Dendritic cell treated with granulocyte-macrophage colony-stimulating factor and Interleukin-4, amounts not matched to agents 40 ng/mL and 50 ng/mL, for 4 days (primary cell): ENCODE measurements around the gene ZFHX2.
A peak's percentile ranks its signal among the peaks of the same experiment; 100 is the strongest.
"Not testable (repeated sequence)": the region's sequence is repeated elsewhere in the genome, so short reads cannot be mapped to it uniquely, and the experiment has no call there.

ENCODE experiments used
- H3K27ac Mint-ChIP-seq: one replicate; pipeline ENCODE4 v1.8.0; 2022; ENCODE audit warnings: mild to moderate bottlenecking, mixed read lengths
- H3K27me3 Mint-ChIP-seq: one replicate; pipeline ENCODE4 v1.8.0; 2022; ENCODE audit warnings: mild to moderate bottlenecking, mixed read lengths
- H3K36me3 Mint-ChIP-seq: one replicate; pipeline ENCODE4 v1.8.0; 2022; ENCODE audit warnings: low read depth, mixed read lengths
- H3K4me1 Mint-ChIP-seq: one replicate; pipeline ENCODE4 v1.8.0; 2022; ENCODE audit warnings: low read depth, mixed read lengths
- H3K4me3 Mint-ChIP-seq: one replicate; pipeline ENCODE4 v1.8.0; 2022; ENCODE audit warnings: mild to moderate bottlenecking, moderate library complexity, mixed read lengths
- H3K9me3 Mint-ChIP-seq: one replicate; pipeline ENCODE4 v1.8.0; 2022; ENCODE audit warnings: mixed read lengths
- intact Hi-C: fragments of 100-400 bp; cut with micrococcal nuclease; formaldehyde crosslinking; loops from one replicate; pipeline ENCODE4 v1.15.0; 2022

Gene ZFHX2

DNA sequence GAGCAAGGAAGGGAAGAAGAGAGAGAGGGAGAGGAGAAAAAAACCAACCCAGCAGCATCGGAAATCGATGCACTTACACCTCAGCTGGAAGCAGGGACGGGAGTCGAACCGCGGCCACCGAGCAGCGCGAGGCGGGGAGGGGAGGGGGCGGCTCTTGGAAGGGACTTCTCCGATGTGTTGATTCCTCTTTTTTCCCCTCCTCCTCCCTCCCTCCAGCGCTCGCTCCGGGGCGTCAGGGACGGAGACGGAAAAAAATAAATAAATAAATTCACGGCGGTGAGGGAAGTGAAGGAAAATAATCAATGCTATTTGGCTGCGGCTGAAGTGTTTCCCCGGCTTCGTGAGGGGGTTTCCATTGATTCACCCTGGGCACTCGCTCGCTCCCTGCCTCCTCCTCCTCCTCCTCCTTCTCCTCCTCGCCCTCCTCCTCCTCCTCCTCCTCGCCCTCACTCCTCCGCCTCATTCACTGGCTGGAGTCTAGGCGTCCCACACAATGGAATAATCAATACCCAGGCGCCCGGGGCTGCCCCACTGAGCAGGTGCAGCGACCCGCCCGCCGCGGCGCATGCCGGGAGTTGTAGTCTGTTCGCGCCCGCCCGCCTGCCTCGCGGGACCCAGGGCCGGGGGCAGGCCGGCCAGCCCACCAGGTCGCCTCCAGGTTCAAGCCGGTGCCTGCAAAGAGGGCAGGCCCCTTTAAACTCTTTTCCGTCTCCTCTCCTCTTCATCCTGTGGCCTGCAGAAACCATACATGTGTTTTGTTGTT lies at the start of gene ZFHX2:
Gene ZFHX2, minus strand, starts transcription at position 500 of the 763 bp plus-strand sequence. CDS start 16,440 bp downstream, outside the sequence.
- Mint-ChIP-seq H3K4me1 (peaks cover 17% of the 10 kb centered on the region), H3K27me3 (no peaks in the 10 kb centered on the region), H3K4me3 (no peak within 1 kb of the TSS), H3K36me3 (peaks cover 8% of the 10 kb centered on the region), H3K9me3 (no peaks in the 10 kb centered on the region), H3K27ac (no peak within 1 kb of the TSS)
- intact Hi-C loops, result no loop called here

DNA sequence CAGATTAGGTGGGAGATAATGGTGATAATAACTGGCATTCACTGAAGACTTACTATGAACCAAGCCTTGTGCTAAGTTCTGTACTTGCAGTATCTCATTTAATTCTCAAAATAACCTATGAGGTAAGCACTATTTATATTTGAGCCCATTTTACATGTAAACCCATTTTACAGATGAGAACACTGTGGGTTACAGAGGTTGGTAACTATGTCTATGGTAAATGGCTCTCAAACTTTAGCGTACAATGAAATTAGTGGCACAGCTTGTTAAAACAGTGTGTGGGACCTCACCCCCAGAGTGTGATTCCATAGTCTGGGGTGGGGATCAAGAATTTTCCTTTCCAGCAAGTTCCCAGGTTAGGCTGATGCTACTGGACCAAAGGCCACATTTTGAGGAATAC lies 49.2 kb upstream of the ZFHX2 start:
- Mint-ChIP-seq H3K4me1 (peaks cover 3% of the 10 kb centered on the region), H3K9me3 (no peaks in the 10 kb centered on the region), H3K4me3 (no peak overlapping the region), H3K27ac (no peak overlapping the region), H3K27me3 (peaks cover 12% of the 10 kb centered on the region), H3K36me3 (no peaks in the 10 kb centered on the region)
- intact Hi-C loops, result no loop called here

DNA sequence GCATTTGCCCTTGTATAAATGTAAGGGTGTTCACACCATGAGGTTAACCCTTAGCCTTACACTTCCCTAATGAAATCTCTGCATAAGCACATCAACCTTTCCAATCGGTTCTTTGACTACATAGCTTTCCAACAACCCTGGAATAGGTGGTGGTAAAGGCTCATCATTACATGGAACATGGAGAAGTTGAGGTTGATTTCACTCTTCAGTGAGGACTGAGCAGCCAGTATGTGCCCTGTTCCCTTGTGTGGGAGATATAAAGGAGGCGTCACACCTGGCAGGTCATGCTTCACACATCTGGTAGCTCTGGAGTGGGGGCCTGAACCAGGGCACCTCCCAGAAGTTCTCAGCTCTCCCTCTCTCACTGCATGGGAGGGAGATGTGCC lies 48.8 kb upstream of the ZFHX2 start:
- Mint-ChIP-seq H3K27ac (no peak overlapping the region), H3K4me1 (no peaks in the 10 kb centered on the region), H3K36me3 (no peaks in the 10 kb centered on the region), H3K27me3 (peaks cover 13% of the 10 kb centered on the region), H3K4me3 (no peak overlapping the region), H3K9me3 (no peaks in the 10 kb centered on the region)
- intact Hi-C loops, result no loop called here

DNA sequence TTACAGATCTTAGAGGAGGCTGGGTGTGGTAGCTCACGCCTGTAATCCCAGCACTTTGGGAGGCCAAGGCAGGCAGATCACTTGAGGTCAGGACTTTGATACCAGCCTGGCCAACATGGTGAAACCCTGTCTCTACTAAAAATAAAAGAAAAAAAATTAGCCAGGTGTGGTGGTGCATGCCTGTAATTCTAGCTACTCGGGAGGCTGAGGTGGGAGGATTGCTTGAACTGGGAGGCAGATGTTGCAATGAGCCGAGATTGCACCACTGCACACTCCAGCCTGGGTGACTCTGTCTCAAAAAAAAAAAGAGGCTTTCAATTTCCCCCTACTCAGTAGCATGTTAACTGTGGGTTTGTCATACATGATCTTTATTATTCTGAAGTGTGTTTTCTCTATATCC lies 42.6 kb upstream of the ZFHX2 start:
- H3K36me3 Mint-ChIP-seq, H3K4me3 Mint-ChIP-seq, H3K27ac Mint-ChIP-seq, intact Hi-C loops, H3K4me1 Mint-ChIP-seq, H3K9me3 Mint-ChIP-seq: not testable (repeated sequence)
- peaks cover 14% of the 10 kb centered on the region for H3K27me3 Mint-ChIP-seq

DNA sequence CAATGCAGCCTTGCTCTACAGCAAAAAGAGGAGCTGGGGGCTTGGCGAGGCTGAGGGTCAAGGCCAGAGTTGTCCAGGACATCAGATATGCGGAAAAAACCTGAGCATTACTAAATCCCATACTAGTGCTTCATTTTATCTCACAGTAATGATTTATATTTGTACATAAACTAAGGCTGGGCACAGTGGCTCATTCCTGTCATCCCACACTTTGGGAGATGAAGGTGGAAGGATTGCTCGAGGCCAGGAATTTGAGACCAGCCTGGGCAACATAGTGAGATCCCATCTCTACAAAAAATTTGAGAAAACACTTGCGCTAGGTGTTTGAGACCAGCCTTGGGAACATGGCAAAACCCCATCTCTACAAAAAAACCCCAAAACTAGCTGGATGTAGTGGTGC lies 38.6 kb upstream of the ZFHX2 start:
- H3K4me3 Mint-ChIP-seq, result no peak overlapping the region
- intact Hi-C loops, result no loop called here
- H3K4me1 Mint-ChIP-seq, result peaks cover 13% of the 10 kb centered on the region
- H3K27ac Mint-ChIP-seq, result no peak overlapping the region
- no peaks in the 10 kb centered on the region for H3K36me3 Mint-ChIP-seq
- H3K27me3 Mint-ChIP-seq, result peaks cover 20% of the 10 kb centered on the region
- no peaks in the 10 kb centered on the region for H3K9me3 Mint-ChIP-seq

DNA sequence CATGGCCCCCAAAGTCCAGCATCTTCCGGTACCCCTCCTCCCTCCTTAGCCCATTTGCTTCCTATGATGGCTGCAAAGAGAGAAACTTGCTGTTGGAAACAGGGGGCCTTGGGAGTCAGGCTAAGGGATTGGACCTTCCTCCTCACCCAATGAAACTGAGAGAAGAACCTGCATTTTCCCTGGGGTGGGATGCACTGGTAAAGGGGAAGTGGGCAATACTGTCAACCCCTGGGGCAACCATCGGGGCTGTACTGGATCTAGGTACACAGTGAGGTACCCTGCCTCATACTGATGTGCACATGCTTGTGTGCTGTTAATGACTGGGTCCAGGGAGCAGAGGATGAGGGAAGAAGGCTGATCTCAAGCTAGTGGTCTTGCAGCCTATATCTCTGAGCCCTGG lies 38.0 kb upstream of the ZFHX2 start:
- H3K27me3 Mint-ChIP-seq, result peaks cover 22% of the 10 kb centered on the region

DNA sequence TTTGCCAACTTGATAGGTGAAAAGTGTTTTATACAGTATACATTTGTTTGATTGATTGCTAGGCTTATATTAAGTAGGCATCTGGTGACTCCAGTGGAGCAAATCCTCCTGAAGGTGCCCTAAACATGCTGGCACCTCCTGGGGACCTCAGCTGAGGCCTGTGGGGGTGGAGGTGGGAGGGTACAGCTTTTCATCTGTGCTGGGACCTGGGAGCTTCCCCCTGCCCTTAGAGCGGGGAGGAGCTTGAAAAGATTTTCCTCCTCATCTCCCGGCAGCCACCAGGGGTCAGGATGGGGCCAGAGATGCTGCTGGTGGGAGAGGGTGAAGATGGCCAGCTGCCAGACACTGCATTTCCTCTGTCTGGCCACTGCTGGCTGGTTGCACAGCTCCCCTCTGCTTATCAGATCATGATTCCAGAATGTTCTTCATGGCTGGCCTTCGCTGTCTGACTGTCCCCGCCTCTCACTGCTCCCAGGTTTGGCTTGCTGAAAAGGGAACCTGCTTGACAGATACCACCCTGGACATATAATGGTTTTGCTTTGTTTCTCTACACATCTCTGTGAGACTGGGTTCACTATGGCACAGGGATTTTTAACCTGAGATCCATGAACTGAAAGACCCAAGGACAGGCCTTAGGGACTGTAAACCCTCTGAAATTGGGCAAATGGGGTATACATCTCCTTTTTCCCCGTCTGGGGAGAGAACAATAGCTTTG lies 37.5 kb upstream of the ZFHX2 start:
- H3K36me3 Mint-ChIP-seq, result no peaks in the 10 kb centered on the region
- no peak overlapping the region for H3K4me3 Mint-ChIP-seq
- peaks cover 13% of the 10 kb centered on the region for H3K4me1 Mint-ChIP-seq
- H3K27ac Mint-ChIP-seq, result peak overlapping the region; percentile 60
- H3K9me3 Mint-ChIP-seq, result no peaks in the 10 kb centered on the region
- intact Hi-C loops, result loop anchor here (1.0 to 2.0 kb wide), 2 partner anchors 321 to 340 kb away; no protein-coding TSS in a partner anchor
- H3K27me3 Mint-ChIP-seq, result peaks cover 24% of the 10 kb centered on the region

More for the DNA sequence above, 38.0 kb upstream of the ZFHX2 start:
- H3K9me3 Mint-ChIP-seq, result no peaks in the 10 kb centered on the region
- intact Hi-C loops, result loop anchor here (1.0 to 2.0 kb wide), 2 partner anchors 321 to 339 kb away; no protein-coding TSS in a partner anchor
- peak overlapping the region; percentile 60 for H3K27ac Mint-ChIP-seq
- H3K4me1 Mint-ChIP-seq, result peaks cover 13% of the 10 kb centered on the region
- H3K36me3 Mint-ChIP-seq, result no peaks in the 10 kb centered on the region
- H3K4me3 Mint-ChIP-seq, result no peak overlapping the region

DNA sequence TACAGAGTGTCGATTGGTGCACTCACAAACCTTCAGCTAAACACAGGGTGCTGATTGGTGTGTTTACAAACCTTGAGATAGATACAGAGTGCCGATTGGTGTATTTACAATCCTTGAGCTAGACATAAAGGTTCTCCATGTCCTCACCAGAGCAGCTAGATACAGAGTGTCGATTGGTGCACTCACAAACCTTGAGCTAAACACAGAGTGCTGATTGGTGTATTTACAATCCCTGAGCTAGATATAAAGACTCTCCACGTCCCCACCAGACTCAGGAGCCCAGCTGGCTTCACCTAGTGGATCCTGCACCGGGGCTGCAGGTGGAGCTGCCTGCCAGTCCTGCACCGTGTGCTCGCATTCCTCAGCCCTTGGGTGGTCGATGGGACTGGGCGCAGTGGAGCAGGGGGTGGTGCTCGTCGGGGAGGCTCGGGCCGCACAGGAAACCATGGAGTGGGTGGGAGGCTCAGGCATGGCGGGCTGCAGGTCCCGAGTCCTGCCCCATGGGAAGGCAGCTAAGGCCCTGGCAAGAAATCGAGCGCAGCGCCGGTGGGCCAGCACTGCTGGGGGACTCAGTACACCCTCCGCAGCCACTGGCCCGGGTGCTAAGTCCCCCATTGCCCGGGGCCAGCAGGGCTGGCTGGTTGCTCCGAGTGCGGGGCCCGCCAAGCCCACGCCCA lies 33.1 kb upstream of the ZFHX2 start:
- H3K9me3 Mint-ChIP-seq, intact Hi-C loops, H3K27ac Mint-ChIP-seq, H3K4me3 Mint-ChIP-seq, H3K36me3 Mint-ChIP-seq: not testable (repeated sequence)
- peaks cover 55% of the 10 kb centered on the region for H3K27me3 Mint-ChIP-seq
- H3K4me1 Mint-ChIP-seq, result peaks cover 11% of the 10 kb centered on the region

DNA sequence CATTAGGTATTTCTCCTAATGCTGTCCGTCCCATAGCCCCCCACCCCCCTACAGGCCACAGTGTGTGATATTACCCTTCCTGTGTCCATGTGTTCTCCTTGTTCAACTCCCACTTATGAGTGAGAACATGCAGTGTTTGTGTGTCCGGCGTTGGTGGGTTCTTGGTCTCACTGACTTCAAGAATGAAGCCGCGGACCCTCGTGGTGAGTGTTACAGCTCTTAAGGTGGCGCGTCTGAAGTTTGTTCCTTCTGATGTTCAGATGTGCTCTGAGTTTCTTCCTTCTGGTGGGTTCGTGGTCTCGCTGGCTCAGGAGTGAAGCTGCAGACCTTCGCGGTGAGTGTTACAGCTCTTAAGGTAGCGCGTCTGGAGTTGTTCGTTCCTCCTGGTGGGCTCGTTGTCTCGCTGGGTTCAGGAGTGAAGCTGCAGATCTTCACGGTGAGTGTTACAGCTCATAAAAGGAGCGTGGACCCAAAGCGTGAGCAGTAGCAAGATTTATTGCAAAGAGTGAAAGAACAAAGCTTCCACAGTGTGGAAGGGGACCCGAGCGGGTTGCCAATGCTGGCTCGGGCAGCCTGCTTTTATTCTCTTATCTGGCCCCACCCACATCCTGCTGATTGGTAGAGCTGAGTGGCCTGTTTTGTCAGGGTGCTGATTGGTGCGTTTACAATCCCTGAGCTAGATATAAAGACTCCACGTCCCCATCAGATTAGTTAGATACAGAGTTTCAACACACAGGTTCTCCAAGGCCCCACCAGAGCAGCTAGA lies 32.4 kb upstream of the ZFHX2 start:
- H3K36me3 Mint-ChIP-seq, H3K27ac Mint-ChIP-seq: not testable (repeated sequence)

DNA sequence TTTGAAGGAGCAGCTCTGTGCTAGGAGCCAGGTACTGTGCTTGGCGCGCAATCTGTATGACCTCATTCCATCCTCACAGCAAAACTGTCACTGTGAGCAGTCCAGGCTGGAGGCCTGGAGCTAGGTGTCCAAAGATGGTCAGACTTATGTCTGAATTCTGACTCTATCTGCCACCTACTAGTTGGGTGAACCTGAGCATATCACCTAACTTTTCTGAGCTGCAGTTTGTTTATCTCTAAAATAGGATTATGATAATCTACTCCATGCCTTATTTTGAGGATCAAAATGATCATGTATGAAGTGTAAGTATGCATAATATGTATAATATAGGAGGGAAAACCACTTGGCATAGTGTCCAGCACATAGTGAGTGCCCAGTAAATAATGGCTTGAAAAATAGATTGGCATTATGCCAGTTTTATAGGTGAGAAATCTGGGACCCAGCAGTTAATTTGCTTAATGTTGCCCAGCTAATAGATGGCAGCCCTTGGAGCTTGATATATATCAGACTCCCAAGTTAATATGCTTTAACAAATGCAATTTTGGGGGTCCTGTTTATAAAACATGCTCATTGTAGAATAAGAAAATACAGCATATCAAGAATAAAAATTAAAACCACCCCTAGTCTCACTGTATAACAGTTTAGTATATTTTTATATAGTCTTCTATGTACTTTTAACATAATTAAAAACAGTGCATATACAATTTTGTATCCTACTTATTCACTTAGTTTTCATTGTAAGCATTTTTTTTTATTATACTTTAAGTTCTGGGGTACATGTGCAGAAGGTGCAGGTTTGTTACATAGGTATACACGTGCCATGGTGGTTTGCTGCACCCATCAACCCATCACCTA lies 31.6 kb upstream of the ZFHX2 start:
- intact Hi-C loops, result no loop called here
- H3K36me3 Mint-ChIP-seq, result no peaks in the 10 kb centered on the region
- no peak overlapping the region for H3K27ac Mint-ChIP-seq
- H3K9me3 Mint-ChIP-seq, result no peaks in the 10 kb centered on the region
- H3K4me1 Mint-ChIP-seq, result peaks cover 5% of the 10 kb centered on the region
- no peak overlapping the region for H3K4me3 Mint-ChIP-seq
- peaks cover 70% of the 10 kb centered on the region for H3K27me3 Mint-ChIP-seq

More for the DNA sequence above, 32.4 kb upstream of the ZFHX2 start:
- H3K4me1 Mint-ChIP-seq, H3K4me3 Mint-ChIP-seq, H3K9me3 Mint-ChIP-seq, intact Hi-C loops: not testable (repeated sequence)
- peaks cover 62% of the 10 kb centered on the region for H3K27me3 Mint-ChIP-seq

DNA sequence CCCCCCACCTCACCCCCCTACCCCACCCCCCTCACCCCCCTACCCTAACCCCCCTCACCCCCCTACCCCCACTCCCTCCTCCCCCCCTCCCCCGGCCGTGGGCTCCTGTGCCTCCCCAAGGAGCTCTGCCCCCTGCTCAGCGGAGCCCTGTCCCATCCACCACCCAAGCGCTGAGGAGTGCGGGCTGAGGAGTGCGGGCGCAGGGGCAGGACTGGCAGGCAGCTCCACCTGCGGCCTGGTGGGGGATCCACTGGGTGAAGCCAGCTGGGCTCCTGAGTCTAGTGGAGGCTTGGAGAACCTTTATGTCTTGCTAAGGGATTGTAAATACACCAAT lies 29.4 kb upstream of the ZFHX2 start:
- H3K36me3 Mint-ChIP-seq, result no peaks in the 10 kb centered on the region
- no peak overlapping the region for H3K4me3 Mint-ChIP-seq
- peaks cover 19% of the 10 kb centered on the region for H3K4me1 Mint-ChIP-seq
- intact Hi-C loops, result no loop called here
- no peak overlapping the region for H3K27ac Mint-ChIP-seq
- H3K27me3 Mint-ChIP-seq, result peaks cover 79% of the 10 kb centered on the region
- H3K9me3 Mint-ChIP-seq, result no peaks in the 10 kb centered on the region

DNA sequence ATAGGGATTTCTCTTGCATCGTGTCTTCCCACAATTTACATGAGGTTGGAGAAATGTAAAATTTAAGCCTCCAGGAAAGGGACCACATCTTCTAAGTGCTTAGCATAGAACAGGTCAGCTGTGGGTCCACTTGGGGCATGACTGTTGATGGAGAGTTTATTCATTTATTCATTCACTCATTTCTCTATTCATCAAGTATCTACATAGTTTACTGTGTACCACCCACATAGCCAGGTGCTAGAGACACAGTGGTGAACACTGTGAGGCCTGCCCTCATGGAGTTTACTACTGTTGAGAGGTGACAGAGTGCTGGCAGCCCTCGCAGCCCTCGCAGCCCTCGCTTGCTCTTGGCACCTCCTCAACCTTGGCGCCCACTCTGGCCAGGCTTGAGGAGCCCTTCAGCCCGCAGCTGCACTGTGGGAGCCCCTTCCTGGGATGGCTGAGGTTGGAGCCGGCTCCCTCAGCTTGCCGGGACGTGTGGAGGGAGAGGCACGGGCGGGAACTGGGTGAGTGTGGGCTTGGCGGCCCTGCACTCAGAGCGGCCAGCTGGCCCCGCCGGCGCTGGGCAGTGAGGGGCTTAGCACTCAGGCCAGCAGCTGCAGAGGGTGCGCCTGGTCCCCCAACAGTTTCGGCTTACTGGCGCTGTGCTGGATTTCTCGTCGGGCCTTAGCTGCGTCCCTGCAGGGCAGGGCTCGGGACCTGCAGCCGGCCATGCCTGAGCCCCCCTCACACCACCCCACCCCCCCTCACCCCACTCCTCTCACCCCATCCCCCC lies 28.8 kb upstream of the ZFHX2 start:
- Mint-ChIP-seq H3K27ac (no peak overlapping the region), H3K4me1 (peaks cover 19% of the 10 kb centered on the region), H3K27me3 (peaks cover 78% of the 10 kb centered on the region), H3K36me3 (no peaks in the 10 kb centered on the region), H3K4me3 (no peak overlapping the region), H3K9me3 (no peaks in the 10 kb centered on the region)
- intact Hi-C loops, result no loop called here
